Left lung (tissue), 10 donors: Measurements from ENCODE around the gene AUNIP. TPM values are rescaled to one million over a fixed set of nuclear protein-coding genes. Genes with fewer than 3 reads are reported as not detected.

Experiments used
- ATAC-seq: fragments of 200-7000 bp; cut with Tn5 transposase; one replicate; pipeline ENCODE4 v1.9.1; 2020; ENCODE audit warnings: moderate library complexity
- DNase-seq, 4 donors: peaks; one replicate each; pipeline ENCODE4 v3.0.0-alpha.2; 2013 to 2020
- H3K27ac ChIP-seq, 2 donors: fragments of 200-600 bp; sonication (generic) in 1 of 2; one replicate each; pipeline versions ENCODE4 v1.5.0 to v1.8.0; 2020 to 2021
- H3K27me3 ChIP-seq, 2 donors: fragments of 200-600 bp; sonication (generic) in 1 of 2; one replicate each; pipeline versions ENCODE4 v1.5.0 to v1.8.0; 2020 to 2021
- H3K36me3 ChIP-seq, 2 donors: fragments of 200-600 bp; sonication (generic) in 1 of 2; one replicate each; pipeline versions ENCODE4 v1.5.0 to v1.8.0; 2020 to 2021
- H3K4me1 ChIP-seq, 2 donors: fragments of 200-600 bp; one replicate each; pipeline ENCODE4 v1.8.0; 2021
- H3K4me3 ChIP-seq, 2 donors: fragments of 200-600 bp; sonication (generic) in 1 of 2; one replicate each; pipeline versions ENCODE4 v1.5.0 to v1.8.0; 2020 to 2021; ENCODE audit warnings: mild to moderate bottlenecking in 1 of 2
- H3K9me3 ChIP-seq, 2 donors: fragments of 200-600 bp; sonication (generic) in 1 of 2; one replicate each; pipeline versions ENCODE4 v1.5.0 to v1.8.0; 2020 to 2021
- CTCF ChIP-seq, 2 donors: fragments of 200-600 bp; sonication (generic) in 1 of 2; IDR thresholded peaks; one replicate each; pipeline versions ENCODE4 v1.5.0 to v1.8.0; 2021; ENCODE audit warnings: antibody characterized with exemption in 2 of 2
- intact Hi-C, 2 donors: fragments of 100-400 bp; cut with DNase I; formaldehyde crosslinking; loops; one replicate each; pipeline versions ENCODE4 v1.11.2 to v1.14.2; 2022
- polyA plus RNA-seq, 6 donors: library from polyadenylated mRNA; unstranded; fragments of 120-200 nt; gene quantifications; one replicate each; pipeline ENCODE4 v1.2.1, GENCODE V29; 2013; ENCODE audit not compliant: insufficient read length in 6 of 6
- total RNA-seq, 2 donors: library from RNA; stranded (reverse); fragmentation: NEBNext Ultra II Directional; extraction: Animal tissue kit (Norgen Biotek cat#: 25700); gene quantifications; one replicate each; pipeline ENCODE4 v1.2.1, GENCODE V29; 2021
- donor health status: DM: no; HTN: yes; CAD: no.
- donor health status: DM: no; HTN: no; CAD: no.

Gene AUNIP
- total and polyA plus RNA-seq, 8 donors = 0.97 to 3.1 (median 2.4) TPM

- Histone ChIP-seq H3K4me3 (peak overlapping the region; percentile 82 to 83), H3K27me3 (peaks cover 0 to 9% of the 10 kb centered on the region in 2 donors), H3K4me1 (peaks cover 0 to 28% of the 10 kb centered on the region in 2 donors), H3K9me3 (no peaks in the 10 kb centered on the region), H3K36me3 (no peaks in the 10 kb centered on the region), H3K27ac (no peak overlapping the region)
- TF ChIP-seq CTCF (IDR thresholded peaks at IDR 0.05) = no peak
- ATAC-seq = peak; percentile 4
- intact Hi-C loops = no loop called here
- DNase-seq = peak in 3 of 4 donors; percentile 44 to 80 (median 47)
These were observed 47.5 kb upstream of the AUNIP start for GRCh38 chr1:25906644-25907300.

GRCh38 chr1:25905680-25906643 is 46.7 kb upstream of the AUNIP start, which contains the start of gene STMN1:
STMN1 (minus strand) TSS chr1:25906419; CDS start chr1:25904676, 1,743 bp downstream.
- Histone ChIP-seq H3K27ac (peak within 1 kb of the TSS; percentile 78 to 84), H3K36me3 (peaks cover 0 to 7% of the 10 kb centered on the region in 2 donors), H3K4me1 (peaks cover 0 to 28% of the 10 kb centered on the region in 2 donors), H3K9me3 (no peaks in the 10 kb centered on the region), H3K4me3 (peak within 1 kb of the TSS; percentile 82 to 83), H3K27me3 (peaks cover 0 to 9% of the 10 kb centered on the region in 2 donors)
- DNase-seq (peak; percentile 91 to 97 (median 91)), ATAC-seq (peak; percentile 90)
- TF ChIP-seq CTCF (IDR thresholded peaks at IDR 0.05) = no peak
- intact Hi-C loops = no loop called here

GRCh38 chr1:25904943-25905679 is 45.9 kb upstream of the AUNIP start:
- H3K27me3 ChIP-seq = peaks cover 0 to 9% of the 10 kb centered on the region in 2 donors
- H3K9me3 ChIP-seq = no peaks in the 10 kb centered on the region
- ATAC-seq (peak; percentile 97), DNase-seq (peak; percentile 88 to 98 (median 96))
- intact Hi-C loops = no loop called here
- peaks cover 0 to 13% of the 10 kb centered on the region in 2 donors for H3K36me3 ChIP-seq
- peak overlapping the region; percentile 78 to 84 for H3K27ac ChIP-seq
- no peak for TF ChIP-seq CTCF (IDR thresholded peaks at IDR 0.05)
- peaks cover 0 to 28% of the 10 kb centered on the region in 2 donors for H3K4me1 ChIP-seq
- H3K4me3 ChIP-seq = peak overlapping the region; percentile 82 to 83

GRCh38 chr1:25903986-25904385 is 44.7 kb upstream of the AUNIP start:
- H3K4me3 ChIP-seq = no peak overlapping the region
- H3K9me3 ChIP-seq = no peaks in the 10 kb centered on the region
- H3K27me3 ChIP-seq = peaks cover 0 to 9% of the 10 kb centered on the region in 2 donors
- TF ChIP-seq CTCF (IDR thresholded peaks at IDR 0.05) = no peak
- no peak for DNase-seq
- peaks cover 0 to 28% of the 10 kb centered on the region in 2 donors for H3K4me1 ChIP-seq
- H3K36me3 ChIP-seq = peaks cover 0 to 24% of the 10 kb centered on the region in 2 donors
- no peak for ATAC-seq
- intact Hi-C loops = no loop called here
- no peak overlapping the region for H3K27ac ChIP-seq
